ENCODE results near the gene PGK1.

GRCh38 chrX:78098108-78098507 is 5.9 kb upstream of the PGK1 start:
- no peak for TF ChIP-seq CTCF (IDR thresholded peaks at IDR 0.05)
- no peak for TF ChIP-seq POLR2A (IDR thresholded peaks at IDR 0.05)

Data from heart left ventricle (tissue), 13 donors.